IPS DF 6.9 (cell line): Measurements from ENCODE around the gene LARP6.

Experiments
- DNase-seq: peaks from one replicate; pipeline ENCODE4 v3.0.0-alpha.2; 2013; ENCODE audit warnings: low read depth, low spot score
- H3K27ac ChIP-seq: one replicate; pipeline ENCODE4 v1.5.1; 2013; ENCODE audit warnings: low read length, control low read depth
- H3K27me3 ChIP-seq: 2 replicates; pipeline ENCODE4 v1.6.1; 2013; ENCODE audit warnings: mild to moderate bottlenecking, low read length; ENCODE audit not compliant: control insufficient read depth, insufficient read depth
- H3K36me3 ChIP-seq: 2 replicates; pipeline ENCODE4 v1.6.1; 2013; ENCODE audit warnings: low read length; ENCODE audit not compliant: control insufficient read depth, insufficient read depth
- H3K4me1 ChIP-seq: 2 replicates; pipeline ENCODE4 v1.6.1; 2013; ENCODE audit warnings: low read length; ENCODE audit not compliant: control insufficient read depth, insufficient read depth
- H3K4me3 ChIP-seq: 2 replicates; pipeline ENCODE4 v1.5.1; 2013; ENCODE audit warnings: mild to moderate bottlenecking, low read length
- H3K9me3 ChIP-seq: 2 replicates; pipeline ENCODE4 v1.6.1; 2013; ENCODE audit warnings: low read length, inconsistent platforms; ENCODE audit not compliant: control insufficient read depth, insufficient read depth
- WGBS: extraction: QIAGEN DNeasy Blood & Tissue Kit; methylation state at CpG from one replicate; pipeline ENCODE4 v1.1.7; 2013; ENCODE audit warnings: mixed read lengths, missing lambda C conversion rate; ENCODE audit not compliant: insufficient read length, insufficient coverage; 5-methylcytosine and 5-hydroxymethylcytosine counted together

Gene LARP6

GRCh38 chr15:70794596-70795310 lies 59.2 kb downstream of the LARP6 start:
- H3K27me3 ChIP-seq = no peaks in the 10 kb centered on the region
- WGBS = no CpG with 5 or more reads among the region's 12 CpGs
- no peaks in the 10 kb centered on the region for H3K9me3 ChIP-seq
- no peak for DNase-seq
- no peaks in the 10 kb centered on the region for H3K36me3 ChIP-seq
- no peak overlapping the region for H3K4me3 ChIP-seq
- H3K27ac ChIP-seq = no peak overlapping the region
- H3K4me1 ChIP-seq = no peaks in the 10 kb centered on the region

GRCh38 chr15:70793694-70794093 lies 60.3 kb downstream of the LARP6 start:
- no peak for DNase-seq
- H3K4me3 ChIP-seq = no peak overlapping the region
- H3K27ac ChIP-seq = no peak overlapping the region
- no CpG with 5 or more reads among the region's 6 CpGs for whole genome bisulfite sequencing
- H3K9me3 ChIP-seq = no peaks in the 10 kb centered on the region
- no peaks in the 10 kb centered on the region for H3K27me3 ChIP-seq
- peaks cover 2% of the 10 kb centered on the region for H3K4me1 ChIP-seq
- no peaks in the 10 kb centered on the region for H3K36me3 ChIP-seq

DNA sequence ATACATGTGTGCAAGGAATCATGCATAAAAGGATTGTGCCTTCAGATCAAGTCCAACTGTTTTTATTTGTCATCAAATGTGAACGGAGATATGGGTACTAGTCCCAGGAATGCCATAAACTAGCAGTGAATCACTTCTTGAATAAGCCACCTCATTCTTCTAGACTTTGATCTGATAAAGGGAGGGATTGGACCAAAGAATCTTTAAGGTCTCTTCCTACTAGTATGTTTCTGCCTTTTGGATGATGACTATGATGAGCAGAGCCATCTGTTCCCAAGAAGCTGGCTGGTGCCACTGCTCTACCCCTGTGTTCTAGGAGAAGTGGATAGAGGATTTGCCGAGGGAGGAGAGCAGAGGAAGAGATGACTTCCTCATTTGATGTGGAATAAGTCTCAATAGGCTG lies 61.8 kb downstream of the LARP6 start:
- H3K9me3 ChIP-seq = no peaks in the 10 kb centered on the region
- WGBS = no CpG with 5 or more reads among the region's 2 CpGs
- H3K27ac ChIP-seq = no peak overlapping the region
- peaks cover 2% of the 10 kb centered on the region for H3K4me1 ChIP-seq
- DNase-seq = no peak
- no peaks in the 10 kb centered on the region for H3K27me3 ChIP-seq
- no peak overlapping the region for H3K4me3 ChIP-seq
- H3K36me3 ChIP-seq = no peaks in the 10 kb centered on the region

- Histone ChIP-seq H3K36me3 (no peaks in the 10 kb centered on the region), H3K4me1 (peaks cover 2% of the 10 kb centered on the region), H3K27ac (no peak overlapping the region), H3K27me3 (no peaks in the 10 kb centered on the region), H3K4me3 (no peak overlapping the region), H3K9me3 (no peaks in the 10 kb centered on the region)
- no CpG with 5 or more reads among the region's 5 CpGs for WGBS
- DNase-seq = no peak
Observed at GRCh38 chr15:70791259-70791658, 62.7 kb downstream of the LARP6 start.

DNA sequence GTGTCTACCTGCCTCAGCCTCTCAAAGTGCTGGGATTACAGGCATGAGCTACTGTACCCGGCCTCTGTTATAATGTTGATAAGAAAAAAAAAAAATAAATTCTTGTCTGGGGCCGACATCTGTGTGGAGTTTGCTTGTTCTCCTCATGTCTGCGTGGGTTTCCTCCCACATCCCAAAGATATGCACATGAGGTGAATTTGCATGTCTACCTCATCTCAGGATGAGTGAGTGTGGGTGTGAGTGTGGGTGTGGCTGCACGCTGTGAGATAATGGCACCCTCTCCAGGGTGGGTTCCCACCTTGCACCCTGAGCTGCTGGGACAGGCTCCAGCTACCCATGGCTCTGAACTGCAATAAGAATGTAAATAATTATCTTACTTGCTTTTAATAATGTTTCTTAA lies 64.7 kb downstream of the LARP6 start:
- no peaks in the 10 kb centered on the region for H3K9me3 ChIP-seq
- no peaks in the 10 kb centered on the region for H3K36me3 ChIP-seq
- no CpG with 5 or more reads among the region's 4 CpGs for WGBS
- peaks cover 2% of the 10 kb centered on the region for H3K4me1 ChIP-seq
- H3K27me3 ChIP-seq = no peaks in the 10 kb centered on the region
- no peak overlapping the region for H3K4me3 ChIP-seq
- no peak for DNase-seq
- H3K27ac ChIP-seq = no peak overlapping the region

DNA sequence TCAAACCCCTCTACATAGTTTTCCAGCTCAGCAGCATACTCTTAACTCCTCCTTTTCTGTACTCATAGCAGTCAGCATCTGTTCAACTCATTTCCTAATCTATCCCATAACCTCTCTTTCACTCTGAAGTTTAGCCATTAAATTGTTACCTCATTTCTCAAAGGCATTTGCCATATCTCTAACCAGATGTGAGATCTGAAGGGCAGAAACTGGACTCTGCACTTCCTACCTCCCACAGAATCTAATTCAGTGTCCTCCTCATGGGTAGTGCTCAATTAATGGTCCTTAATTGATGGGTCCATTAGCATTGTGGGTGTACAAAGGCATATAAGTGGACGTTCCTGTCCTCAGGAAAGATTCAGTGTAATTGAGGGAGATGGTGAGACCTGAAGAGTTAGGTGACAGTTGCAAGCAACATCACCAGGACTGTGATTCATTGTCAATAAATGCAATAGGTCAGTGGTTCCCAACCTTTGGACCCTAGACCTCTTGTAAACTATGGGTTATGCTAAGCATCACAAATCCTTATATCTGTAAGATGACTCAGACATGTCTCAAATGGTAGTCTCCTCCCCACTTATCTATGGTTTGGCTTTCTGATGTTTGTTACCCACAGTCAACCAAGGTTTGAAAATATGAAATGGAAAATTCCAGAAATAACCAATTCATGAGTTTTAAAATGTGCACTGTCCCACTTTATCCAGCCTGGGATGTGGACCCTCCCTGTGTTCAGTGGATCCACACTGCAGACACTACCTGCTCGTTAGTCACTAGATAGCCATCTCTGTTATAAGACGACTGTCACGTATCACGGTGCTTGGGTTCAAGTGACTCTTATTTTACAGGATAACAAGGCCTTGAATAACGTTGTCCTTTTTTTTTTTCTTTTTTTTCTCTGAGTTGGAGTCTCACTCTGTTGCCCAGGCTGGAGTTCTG lies 65.6 kb downstream of the LARP6 start:
- no peak for DNase-seq
- Histone ChIP-seq H3K27me3 (no peaks in the 10 kb centered on the region), H3K9me3 (no peaks in the 10 kb centered on the region), H3K4me1 (peaks cover 2% of the 10 kb centered on the region), H3K4me3 (no peak overlapping the region), H3K27ac (no peak overlapping the region), H3K36me3 (no peaks in the 10 kb centered on the region)
- no CpG with 5 or more reads among the region's 6 CpGs for WGBS

- no peaks in the 10 kb centered on the region for H3K36me3 ChIP-seq
- no peak overlapping the region for H3K27ac ChIP-seq
- no peak overlapping the region for H3K4me3 ChIP-seq
- H3K9me3 ChIP-seq = no peaks in the 10 kb centered on the region
- no peak for DNase-seq
- WGBS = no CpG with 5 or more reads among the region's 4 CpGs
- H3K27me3 ChIP-seq = no peaks in the 10 kb centered on the region
- peaks cover 2% of the 10 kb centered on the region for H3K4me1 ChIP-seq
Observed at GRCh38 chr15:70786996-70787395, 67.0 kb downstream of the LARP6 start.

DNA sequence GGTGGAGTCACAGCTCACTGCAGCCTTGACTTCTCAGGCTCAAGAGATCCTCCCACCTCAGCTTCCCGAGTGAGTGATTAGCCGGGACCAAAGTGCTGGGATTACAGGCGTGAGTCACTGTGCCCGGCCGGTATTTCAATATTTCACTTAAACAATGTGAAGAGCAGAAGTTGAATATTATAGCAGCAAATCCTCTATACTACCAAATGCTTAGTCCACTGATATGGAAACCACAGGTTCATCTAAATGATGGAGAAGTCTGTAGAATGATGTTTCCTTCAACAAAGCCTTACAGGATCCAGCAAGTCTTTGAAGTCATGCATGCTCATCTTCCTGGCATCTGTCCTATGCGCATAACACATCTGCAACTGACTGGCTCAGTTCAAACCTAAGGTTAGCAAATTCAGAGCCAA lies 70.3 kb downstream of the LARP6 start:
- H3K9me3 ChIP-seq = no peaks in the 10 kb centered on the region
- H3K36me3 ChIP-seq = no peaks in the 10 kb centered on the region
- no peaks in the 10 kb centered on the region for H3K27me3 ChIP-seq
- no peaks in the 10 kb centered on the region for H3K4me1 ChIP-seq
- DNase-seq = no peak
- no CpG with 5 or more reads among the region's 6 CpGs for WGBS
- H3K4me3 ChIP-seq = no peak overlapping the region
- no peak overlapping the region for H3K27ac ChIP-seq

GRCh38 chr15:70783041-70783440 lies 70.9 kb downstream of the LARP6 start:
- Histone ChIP-seq H3K36me3 (no peaks in the 10 kb centered on the region), H3K27ac (no peak overlapping the region), H3K4me1 (no peaks in the 10 kb centered on the region), H3K9me3 (no peaks in the 10 kb centered on the region), H3K27me3 (no peaks in the 10 kb centered on the region), H3K4me3 (no peak overlapping the region)
- no CpG with 5 or more reads among the region's 3 CpGs for WGBS
- DNase-seq = no peak

DNA sequence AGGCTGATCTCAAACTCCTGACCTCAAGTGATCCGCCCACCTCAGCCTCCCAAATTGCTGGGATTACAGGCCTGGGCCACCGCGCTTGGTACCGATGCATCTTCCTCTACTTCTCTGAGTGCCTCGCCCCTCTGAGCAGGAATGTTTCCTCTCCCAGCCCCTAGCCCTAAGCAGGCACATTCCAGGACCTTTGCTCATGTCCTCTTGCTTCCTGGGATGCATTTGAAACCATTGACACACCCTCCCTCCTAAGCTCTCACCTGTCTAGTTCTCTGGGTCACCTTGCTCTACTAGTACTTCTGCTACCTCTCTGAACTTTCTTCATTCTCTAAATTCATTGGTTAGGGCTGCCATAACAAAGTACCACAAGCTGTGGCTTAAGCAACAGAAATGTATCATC lies 72.7 kb downstream of the LARP6 start:
- H3K36me3 ChIP-seq = no peaks in the 10 kb centered on the region
- H3K9me3 ChIP-seq = no peaks in the 10 kb centered on the region
- no peaks in the 10 kb centered on the region for H3K4me1 ChIP-seq
- H3K27me3 ChIP-seq = no peaks in the 10 kb centered on the region
- WGBS = no CpG with 5 or more reads among the region's 5 CpGs
- no peak overlapping the region for H3K27ac ChIP-seq
- no peak overlapping the region for H3K4me3 ChIP-seq
- no peak for DNase-seq
